ENCODE results near the gene SLC6A6.

DNA sequence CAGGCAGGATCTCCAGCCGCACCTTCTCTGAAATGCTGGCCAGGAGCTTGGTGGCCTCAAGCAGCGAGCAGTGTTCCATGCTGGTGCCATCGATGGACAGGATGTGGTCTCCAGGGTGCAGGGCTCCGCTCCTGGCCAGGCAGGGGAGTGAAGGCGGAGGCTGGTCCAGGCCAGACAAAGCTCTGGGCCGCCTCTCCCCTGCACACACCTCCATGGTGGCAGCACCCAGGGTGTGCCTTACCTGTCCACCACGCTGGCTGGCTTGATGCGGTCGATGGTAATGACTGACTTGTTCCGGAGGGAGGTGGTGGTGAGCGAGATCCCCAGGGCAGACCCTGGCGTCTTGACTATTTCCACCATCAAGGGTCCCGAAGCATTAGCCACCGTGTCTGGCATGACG is 117.7 kb downstream of the SLC6A6 start:
- TF ChIP-seq EZH2 (IDR thresholded peaks at IDR 0.05) (no peak), EZH2phosphoT487 (IDR thresholded peaks at IDR 0.05) (no peak)
- TF ChIP-seq, protein P1, sequence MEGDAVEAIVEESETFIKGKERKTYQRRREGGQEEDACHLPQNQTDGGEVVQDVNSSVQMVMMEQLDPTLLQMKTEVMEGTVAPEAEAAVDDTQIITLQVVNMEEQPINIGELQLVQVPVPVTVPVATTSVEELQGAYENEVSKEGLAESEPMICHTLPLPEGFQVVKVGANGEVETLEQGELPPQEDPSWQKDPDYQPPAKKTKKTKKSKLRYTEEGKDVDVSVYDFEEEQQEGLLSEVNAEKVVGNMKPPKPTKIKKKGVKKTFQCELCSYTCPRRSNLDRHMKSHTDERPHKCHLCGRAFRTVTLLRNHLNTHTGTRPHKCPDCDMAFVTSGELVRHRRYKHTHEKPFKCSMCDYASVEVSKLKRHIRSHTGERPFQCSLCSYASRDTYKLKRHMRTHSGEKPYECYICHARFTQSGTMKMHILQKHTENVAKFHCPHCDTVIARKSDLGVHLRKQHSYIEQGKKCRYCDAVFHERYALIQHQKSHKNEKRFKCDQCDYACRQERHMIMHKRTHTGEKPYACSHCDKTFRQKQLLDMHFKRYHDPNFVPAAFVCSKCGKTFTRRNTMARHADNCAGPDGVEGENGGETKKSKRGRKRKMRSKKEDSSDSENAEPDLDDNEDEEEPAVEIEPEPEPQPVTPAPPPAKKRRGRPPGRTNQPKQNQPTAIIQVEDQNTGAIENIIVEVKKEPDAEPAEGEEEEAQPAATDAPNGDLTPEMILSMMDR (IDR thresholded peaks at IDR 0.05) = no peak

All from neural progenitor cell (in vitro differentiated cells).